Loucy (cell line): ENCODE data around the gene NDUFB8.

ENCODE experiments used
- EZH2phosphoT487 ChIP-seq: fragments of 200-600 bp; IDR thresholded peaks from 2 replicates; pipeline ENCODE4 v1.6.1; 2018; ENCODE audit warnings: antibody characterized with exemption, mild to moderate bottlenecking, moderate library complexity, borderline replicate concordance
- TF ChIP-seq, protein P1 (sequence below): fragments of 200-600 bp; sonication (generic); conservative IDR thresholded peaks from 2 replicates; pipeline ENCODE4 v1.5.1; 2014; ENCODE audit warnings: mild to moderate bottlenecking, antibody characterized with exemption, low read length

DNA sequence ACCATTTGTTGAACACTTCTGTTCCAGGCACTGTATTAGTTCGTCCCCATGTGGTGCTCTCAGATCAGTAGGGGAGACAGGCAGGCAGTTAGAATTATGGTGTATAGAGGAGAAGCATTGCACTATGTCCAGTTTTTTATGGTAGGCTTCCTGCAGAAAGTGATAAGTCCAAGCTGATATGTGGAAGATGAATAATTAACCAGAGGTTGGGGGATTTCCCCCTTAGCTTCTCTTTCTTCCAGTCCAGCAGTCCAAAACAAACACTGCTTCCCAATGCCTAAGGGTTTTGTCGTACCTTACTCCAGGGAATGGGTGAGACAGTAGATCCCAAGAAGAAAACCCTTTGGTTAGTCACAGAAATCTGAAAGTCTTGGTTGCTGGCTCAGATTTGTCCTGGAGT is 25.2 kb upstream of the NDUFB8 start:
- TF ChIP-seq, protein P1, sequence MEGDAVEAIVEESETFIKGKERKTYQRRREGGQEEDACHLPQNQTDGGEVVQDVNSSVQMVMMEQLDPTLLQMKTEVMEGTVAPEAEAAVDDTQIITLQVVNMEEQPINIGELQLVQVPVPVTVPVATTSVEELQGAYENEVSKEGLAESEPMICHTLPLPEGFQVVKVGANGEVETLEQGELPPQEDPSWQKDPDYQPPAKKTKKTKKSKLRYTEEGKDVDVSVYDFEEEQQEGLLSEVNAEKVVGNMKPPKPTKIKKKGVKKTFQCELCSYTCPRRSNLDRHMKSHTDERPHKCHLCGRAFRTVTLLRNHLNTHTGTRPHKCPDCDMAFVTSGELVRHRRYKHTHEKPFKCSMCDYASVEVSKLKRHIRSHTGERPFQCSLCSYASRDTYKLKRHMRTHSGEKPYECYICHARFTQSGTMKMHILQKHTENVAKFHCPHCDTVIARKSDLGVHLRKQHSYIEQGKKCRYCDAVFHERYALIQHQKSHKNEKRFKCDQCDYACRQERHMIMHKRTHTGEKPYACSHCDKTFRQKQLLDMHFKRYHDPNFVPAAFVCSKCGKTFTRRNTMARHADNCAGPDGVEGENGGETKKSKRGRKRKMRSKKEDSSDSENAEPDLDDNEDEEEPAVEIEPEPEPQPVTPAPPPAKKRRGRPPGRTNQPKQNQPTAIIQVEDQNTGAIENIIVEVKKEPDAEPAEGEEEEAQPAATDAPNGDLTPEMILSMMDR = no peak
- TF ChIP-seq EZH2phosphoT487 = no peak
